Glomerular visceral epithelial cell (primary cell): ENCODE data around the gene RNU2-1.
"Not testable (repeated sequence)": the region's sequence is repeated elsewhere in the genome, so short reads cannot be mapped to it uniquely, and the experiment has no call there.

ENCODE experiments used
- DNase-seq: peaks from one replicate; pipeline ENCODE4 v3.0.0-alpha.2; 2016; ENCODE audit errors: extremely low spot score

The RNU2-1 gene

DNA sequence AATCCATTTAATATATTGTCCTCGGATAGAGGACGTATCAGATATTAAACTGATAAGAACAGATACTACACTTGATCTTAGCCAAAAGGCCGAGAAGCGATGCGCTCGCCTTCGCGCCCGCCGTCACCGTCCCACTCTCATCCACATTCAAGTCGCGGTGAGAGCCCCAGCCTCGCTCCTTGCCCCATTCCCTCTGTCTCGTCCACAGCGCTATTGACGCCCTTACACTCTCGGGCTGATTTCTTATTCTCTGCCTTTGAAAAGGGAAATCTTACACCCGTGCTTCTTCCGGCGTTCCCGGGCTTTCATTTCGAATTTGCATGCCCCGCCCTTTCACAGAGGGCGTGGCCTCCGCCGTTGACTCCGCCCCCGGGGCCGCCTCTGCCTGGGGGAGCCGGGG is at the start of gene RNU2-1:
Gene RNU2-1, minus strand, starts transcription at position 101 of the 400 bp plus-strand sequence.
- DNase-seq: not testable (repeated sequence)

DNA sequence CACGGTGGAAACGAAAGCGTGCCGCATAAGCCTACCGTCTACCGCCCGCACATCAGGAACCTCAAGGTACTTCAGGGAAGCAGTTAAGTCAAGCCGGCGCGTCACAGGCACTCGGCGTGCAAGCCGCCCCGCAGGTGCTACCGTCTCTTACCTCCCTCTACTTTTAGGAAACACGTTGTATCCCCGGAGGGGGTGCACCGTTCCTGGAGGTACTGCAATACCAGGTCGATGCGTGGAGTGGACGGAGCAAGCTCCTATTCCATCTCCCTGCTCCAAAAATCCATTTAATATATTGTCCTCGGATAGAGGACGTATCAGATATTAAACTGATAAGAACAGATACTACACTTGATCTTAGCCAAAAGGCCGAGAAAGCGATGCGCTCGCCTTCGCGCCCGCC is 39.1 kb upstream of the RNU2-1 start:
- not testable (repeated sequence) for DNase-seq

GRCh38 chr17:43272483-43272882 is 38.7 kb upstream of the RNU2-1 start:
- not testable (repeated sequence) for DNase-seq

DNA sequence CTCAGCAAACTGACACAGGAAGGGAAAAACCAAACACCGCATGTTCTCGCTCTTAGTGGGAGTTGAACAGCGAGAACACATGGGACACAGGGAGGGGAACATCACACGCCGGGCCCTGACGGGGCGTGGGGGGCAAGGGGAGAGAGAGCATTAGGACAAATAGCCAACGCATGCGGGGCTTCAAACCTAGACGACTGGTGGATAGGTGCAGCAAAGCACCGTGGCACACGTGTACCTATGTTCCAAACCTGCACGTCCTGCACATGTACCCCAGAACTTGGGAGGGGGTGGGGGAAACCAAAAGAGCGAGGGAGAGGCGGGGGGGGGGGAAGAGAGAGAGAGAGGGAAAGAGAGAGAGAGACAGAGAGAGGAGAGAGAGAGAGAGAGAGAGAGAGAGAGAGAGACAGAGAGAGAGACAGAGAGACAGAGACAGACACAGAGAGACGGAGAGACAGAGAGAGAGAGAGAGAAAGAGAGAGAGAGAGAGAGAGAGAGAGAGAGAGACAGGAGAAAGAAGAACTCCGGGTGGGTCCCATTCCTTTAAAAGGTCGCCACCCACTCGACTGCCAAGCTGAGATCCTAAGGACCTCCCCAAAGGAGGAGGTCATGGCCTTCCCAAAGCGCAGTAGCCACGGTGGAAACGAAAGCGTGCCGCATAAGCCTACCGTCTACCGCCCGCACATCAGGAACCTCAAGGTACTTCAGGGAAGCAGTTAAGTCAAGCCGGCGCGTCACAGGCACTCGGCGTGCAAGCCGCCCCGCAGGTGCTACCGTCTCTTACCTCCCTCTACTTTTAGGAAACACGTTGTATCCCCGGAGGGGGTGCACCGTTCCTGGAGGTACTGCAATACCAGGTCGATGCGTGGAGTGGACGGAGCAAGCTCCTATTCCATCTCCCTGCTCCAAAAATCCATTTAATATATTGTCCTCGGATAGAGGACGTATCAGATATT is 37.1 kb upstream of the RNU2-1 start:
- DNase-seq: not testable (repeated sequence)

- DNase-seq: not testable (repeated sequence)
Observed at GRCh38 chr17:43246456-43246855, 12.7 kb upstream of the RNU2-1 start.

- DNase-seq: not testable (repeated sequence)
Observed at GRCh38 chr17:43240596-43241352, 7.0 kb upstream of the RNU2-1 start.

GRCh38 chr17:43239597-43239996 is 5.8 kb upstream of the RNU2-1 start:
- not testable (repeated sequence) for DNase-seq

DNA sequence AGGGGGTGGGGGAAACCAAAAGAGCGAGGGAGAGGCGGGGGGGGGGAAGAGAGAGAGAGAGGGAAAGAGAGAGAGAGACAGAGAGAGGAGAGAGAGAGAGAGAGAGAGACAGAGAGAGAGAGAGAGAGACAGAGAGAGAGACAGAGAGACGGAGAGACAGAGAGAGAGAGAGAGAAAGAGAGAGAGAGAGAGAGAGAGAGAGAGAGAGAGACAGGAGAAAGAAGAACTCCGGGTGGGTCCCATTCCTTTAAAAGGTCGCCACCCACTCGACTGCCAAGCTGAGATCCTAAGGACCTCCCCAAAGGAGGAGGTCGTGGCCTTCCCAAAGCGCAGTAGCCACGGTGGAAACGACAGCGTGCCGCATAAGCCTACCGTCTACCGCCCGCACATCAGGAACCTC is 514 bp downstream of the RNU2-1 start:
- not testable (repeated sequence) for DNase-seq

DNA sequence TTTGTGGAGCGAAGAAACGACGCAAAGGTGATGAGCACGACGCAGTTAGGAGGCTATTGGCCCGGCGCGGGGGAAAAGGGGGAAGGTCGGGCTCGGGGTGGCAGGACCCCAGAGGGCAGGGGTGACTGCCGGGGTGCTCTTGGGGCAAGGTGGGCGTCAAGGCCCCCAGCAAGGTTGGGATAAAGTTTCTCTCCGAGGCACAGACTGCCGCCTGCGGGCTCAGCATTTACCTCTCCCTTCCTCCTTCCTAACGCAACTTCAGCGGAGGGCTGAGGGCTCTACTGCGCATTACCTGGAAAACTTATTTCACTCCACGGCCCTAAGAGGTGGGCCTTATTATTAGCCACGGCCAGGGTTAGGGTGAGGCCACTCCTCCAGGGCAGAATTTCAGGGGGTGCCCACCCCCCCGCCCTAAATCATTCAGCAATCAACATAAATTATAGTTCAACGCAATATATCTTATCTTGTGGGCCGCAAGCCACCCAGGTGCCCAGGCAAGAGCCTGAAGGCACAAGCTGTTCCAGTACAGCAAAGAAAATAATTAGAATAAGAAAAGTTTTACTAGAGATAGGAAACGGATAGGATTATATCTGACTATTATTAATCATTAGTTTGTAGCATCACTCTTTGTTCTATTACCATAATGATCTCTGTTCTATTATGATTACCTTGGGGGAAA is 1.6 kb downstream of the RNU2-1 start:
- DNase-seq: not testable (repeated sequence)

GRCh38 chr17:43231205-43232020 is 2.4 kb downstream of the RNU2-1 start:
- not testable (repeated sequence) for DNase-seq

- DNase-seq: not testable (repeated sequence)
Observed at GRCh38 chr17:43228020-43228782, 5.6 kb downstream of the RNU2-1 start, which contains the start of gene CCDC200. TSS of gene CCDC200 (minus strand) at chr17:43228623. CDS start at chr17:43228554, 69 bp downstream.

GRCh38 chr17:43226393-43226792 is 7.4 kb downstream of the RNU2-1 start:
- DNase-seq: no peak

DNA sequence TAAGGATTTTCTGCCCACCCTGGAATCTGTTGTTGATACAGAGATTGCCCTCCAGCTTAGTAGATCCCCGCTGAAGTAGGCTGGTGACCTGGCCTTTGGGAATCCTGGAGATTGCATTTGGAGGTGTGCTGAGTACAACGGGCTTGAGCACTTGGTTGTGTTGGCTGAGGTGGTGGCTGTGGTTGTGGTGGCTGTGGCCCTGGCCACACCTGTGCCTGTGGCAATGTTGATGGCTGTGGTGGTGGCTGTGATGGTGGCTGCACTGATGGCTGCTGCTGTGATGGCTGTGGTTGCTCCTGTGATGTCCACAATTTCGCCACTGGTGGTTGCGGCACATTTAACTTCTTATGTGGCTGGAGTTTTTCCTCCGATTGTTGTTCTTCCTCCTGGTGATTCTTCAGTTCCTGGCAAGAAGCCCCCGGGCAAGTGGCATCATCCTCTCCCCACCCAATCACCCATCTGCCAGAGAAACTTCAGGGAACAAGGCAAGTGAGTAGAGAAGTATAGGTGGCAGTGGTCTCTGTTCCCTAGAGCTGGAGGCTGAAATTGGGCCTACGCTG is 9.6 kb downstream of the RNU2-1 start:
- DNase-seq: no peak

GRCh38 chr17:43220511-43221125 is 13.2 kb downstream of the RNU2-1 start:
- no peak for DNase-seq

DNA sequence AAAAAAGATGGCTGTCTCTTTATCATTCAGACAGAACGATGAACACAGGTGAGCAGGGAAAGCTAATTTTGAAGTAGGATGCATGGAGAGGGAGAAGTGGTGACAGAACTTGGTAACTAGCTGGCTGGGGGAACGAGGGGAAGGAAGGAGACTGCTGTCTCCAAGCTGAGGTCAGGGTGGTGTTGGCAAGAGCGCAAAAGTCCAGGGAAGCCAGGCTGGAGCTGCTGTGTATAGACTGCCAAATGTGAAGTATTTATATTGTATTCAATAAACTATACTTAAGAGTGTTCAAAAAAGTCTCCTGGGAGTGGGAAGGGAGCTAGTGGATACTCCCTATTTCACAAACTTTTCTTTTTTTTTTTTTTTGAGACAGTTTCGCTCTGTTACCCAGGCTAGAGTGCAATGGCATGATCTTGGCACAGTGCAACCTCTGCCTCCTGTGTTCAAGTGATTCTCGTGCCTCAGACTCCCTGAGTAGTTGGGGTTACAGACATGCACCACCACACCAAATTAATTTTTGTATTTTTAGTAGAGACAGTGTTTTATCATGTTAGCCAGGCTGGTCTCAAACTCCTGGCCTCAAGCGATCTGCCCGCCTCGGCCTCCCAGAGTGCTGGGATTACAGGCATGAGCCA is 13.9 kb downstream of the RNU2-1 start:
- no peak for DNase-seq

DNA sequence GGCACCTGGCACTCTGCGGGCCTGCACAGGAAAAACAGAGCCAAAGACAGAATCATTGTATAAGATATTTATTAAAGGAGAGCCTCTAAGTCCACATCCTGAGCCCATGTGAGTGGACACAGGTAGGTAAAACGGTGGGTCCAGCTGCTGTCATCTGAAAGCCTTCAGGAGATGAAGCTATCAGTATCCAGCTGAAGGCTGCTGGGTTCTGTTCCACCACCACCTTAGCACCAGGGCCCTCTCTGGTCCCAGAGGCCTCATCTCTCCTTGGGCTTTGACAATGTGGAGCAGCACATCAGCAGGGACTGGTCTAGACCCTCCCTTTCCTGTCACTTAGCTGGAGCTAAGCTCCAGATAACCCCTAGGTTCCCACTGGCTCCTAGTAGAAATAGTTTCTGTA is 14.8 kb downstream of the RNU2-1 start:
- no peak for DNase-seq

- DNase-seq: no peak
Observed at GRCh38 chr17:43217614-43218087, 16.1 kb downstream of the RNU2-1 start.

GRCh38 chr17:43216762-43217613 is 16.8 kb downstream of the RNU2-1 start:
- no peak for DNase-seq
